GM12864 (cell line): ENCODE data around the gene ARHGAP45.

ENCODE experiments used
- DNase-seq: peaks from one replicate; pipeline ENCODE4 v3.0.0-alpha.2; 2011; ENCODE audit warnings: low read depth
- H3K4me3 ChIP-seq: 2 replicates; pipeline ENCODE4 v1.5.1; 2011; ENCODE audit warnings: mild to moderate bottlenecking, low read depth, low read length, control low read depth
- CTCF ChIP-seq: IDR thresholded peaks from 2 replicates; pipeline ENCODE4 v1.5.1; 2011; ENCODE audit warnings: low read depth, mild to moderate bottlenecking, moderate library complexity, low read length, control low read depth, inconsistent platforms; ENCODE audit errors: missing control alignments

Gene ARHGAP45

GRCh38 chr19:1032264-1032867 lies 34.6 kb upstream of the ARHGAP45 start:
- no peak for DNase-seq
- no peak for TF ChIP-seq CTCF
- no peak overlapping the region for H3K4me3 ChIP-seq

- no peak overlapping the region for H3K4me3 ChIP-seq
- DNase-seq, result no peak
- no peak for TF ChIP-seq CTCF
Observed at GRCh38 chr19:1035998-1036621, 30.9 kb upstream of the ARHGAP45 start.

- no peak overlapping the region; the same call in 1 of the 2 replicates for H3K4me3 ChIP-seq
- TF ChIP-seq CTCF, result no peak
- no peak for DNase-seq
Observed at GRCh38 chr19:1037621-1038064, 29.3 kb upstream of the ARHGAP45 start.

- peak overlapping the region; percentile 86 for H3K4me3 ChIP-seq
- DNase-seq, result no peak
- TF ChIP-seq CTCF, result no peak
Observed at GRCh38 chr19:1038978-1039645, 27.9 kb upstream of the ARHGAP45 start.

- H3K4me3 ChIP-seq, result peak within 1 kb of the TSS; percentile 86
- TF ChIP-seq CTCF, result no peak
- peak; percentile 95 for DNase-seq
Observed at GRCh38 chr19:1039646-1040475, 27.1 kb upstream of the ARHGAP45 start, which contains the start of gene ABCA7. Gene ABCA7, plus strand, starts transcription at chr19:1040107. Its CDS starts 1,255 bp downstream, at chr19:1041362.

GRCh38 chr19:1040476-1041271 lies 26.3 kb upstream of the ARHGAP45 start:
- peak overlapping the region; percentile 86 for H3K4me3 ChIP-seq
- DNase-seq, result peak; percentile 94
- TF ChIP-seq CTCF, result no peak
